Endodermal cell (in vitro differentiated cells): ENCODE data around the gene BEAN1. TPM values are rescaled to one million over a fixed set of nuclear protein-coding genes. Genes with fewer than 3 reads are reported as not detected.

Source experiments
- DNase-seq: peaks from one replicate; pipeline ENCODE4 v3.0.0-alpha.2; 2017
- H3K27ac ChIP-seq: 2 replicates; pipeline ENCODE4 v1.5.1; 2013; ENCODE audit warnings: mild to moderate bottlenecking, low read depth, low read length, moderate library complexity
- H3K27me3 ChIP-seq: 2 replicates; pipeline ENCODE4 v1.6.1; 2013; ENCODE audit warnings: mild to moderate bottlenecking, low read length, moderate library complexity; ENCODE audit not compliant: insufficient read depth, control insufficient read depth, poor library complexity, severe bottlenecking
- H3K36me3 ChIP-seq: 2 replicates; pipeline ENCODE4 v1.7.0; 2013; ENCODE audit warnings: mild to moderate bottlenecking, low read length, moderate library complexity; ENCODE audit not compliant: control insufficient read depth, insufficient read depth
- H3K4me1 ChIP-seq: one replicate; pipeline ENCODE4 v1.7.0; 2013; ENCODE audit warnings: low read length; ENCODE audit not compliant: control insufficient read depth, insufficient read depth
- H3K4me3 ChIP-seq: 2 replicates; pipeline ENCODE4 v1.5.1; 2013; ENCODE audit warnings: mild to moderate bottlenecking, low read length, moderate library complexity
- H3K9ac ChIP-seq: 2 replicates; pipeline ENCODE4 v1.6.1; 2013; ENCODE audit warnings: mild to moderate bottlenecking, low read length, moderate library complexity; ENCODE audit not compliant: poor library complexity, severe bottlenecking; ENCODE audit errors: extremely low read depth
- H3K9me3 ChIP-seq: 2 replicates; pipeline ENCODE4 v1.6.1; 2013; ENCODE audit warnings: mild to moderate bottlenecking, low read length, moderate library complexity; ENCODE audit not compliant: control insufficient read depth
- H3K27ac Mint-ChIP-seq: 2 replicates; pipeline ENCODE4 v1.8.0; 2020; ENCODE audit warnings: mixed read lengths
- H3K27me3 Mint-ChIP-seq: 2 replicates; pipeline ENCODE4 v1.8.0; 2021; ENCODE audit warnings: mild to moderate bottlenecking, mixed read lengths; ENCODE audit not compliant: insufficient read depth
- H3K36me3 Mint-ChIP-seq: 2 replicates; pipeline ENCODE4 v1.8.0; 2020; ENCODE audit warnings: low read depth, mixed read lengths
- H3K4me1 Mint-ChIP-seq: 2 replicates; pipeline ENCODE4 v1.8.0; 2020; ENCODE audit warnings: mixed read lengths
- H3K4me3 Mint-ChIP-seq: 2 replicates; pipeline ENCODE4 v1.8.0; 2020; ENCODE audit warnings: mild to moderate bottlenecking, moderate library complexity, mixed read lengths
- H3K9me3 Mint-ChIP-seq: 2 replicates; pipeline ENCODE4 v1.8.0; 2020; ENCODE audit warnings: mild to moderate bottlenecking, mixed read lengths
- CTCF ChIP-seq: fragments of 200-600 bp; sonication (generic); conservative IDR thresholded peaks from 2 replicates; pipeline ENCODE4 v1.5.0; 2021; ENCODE audit warnings: antibody characterized with exemption, mild to moderate bottlenecking
- WGBS, 2 experiments: methylation state at CpG; one replicate each; pipeline versions ENCODE4 v1.1.5 to v1.1.7; 2013; ENCODE audit warnings: missing lambda C conversion rate in 2 of 2, mixed read lengths in 1 of 2; ENCODE audit not compliant: insufficient coverage in 1 of 2, insufficient read length in 1 of 2; 5-methylcytosine and 5-hydroxymethylcytosine counted together
- total RNA-seq, 2 donors: library from RNA; stranded (reverse); fragmentation: NEBNext Ultra II Directional in 1 of 2; extraction: Animal tissue kit (Norgen Biotek cat#: 25700) in 1 of 2; gene quantifications; 2 replicates in 1 of 2; 3 replicates in 1 of 2; pipeline ENCODE4 v1.2.1, GENCODE V29; 2021

The BEAN1 gene
- total RNA-seq, 2 donors from 2014 or later, result 0.18 TPM; not detected in 1

DNA sequence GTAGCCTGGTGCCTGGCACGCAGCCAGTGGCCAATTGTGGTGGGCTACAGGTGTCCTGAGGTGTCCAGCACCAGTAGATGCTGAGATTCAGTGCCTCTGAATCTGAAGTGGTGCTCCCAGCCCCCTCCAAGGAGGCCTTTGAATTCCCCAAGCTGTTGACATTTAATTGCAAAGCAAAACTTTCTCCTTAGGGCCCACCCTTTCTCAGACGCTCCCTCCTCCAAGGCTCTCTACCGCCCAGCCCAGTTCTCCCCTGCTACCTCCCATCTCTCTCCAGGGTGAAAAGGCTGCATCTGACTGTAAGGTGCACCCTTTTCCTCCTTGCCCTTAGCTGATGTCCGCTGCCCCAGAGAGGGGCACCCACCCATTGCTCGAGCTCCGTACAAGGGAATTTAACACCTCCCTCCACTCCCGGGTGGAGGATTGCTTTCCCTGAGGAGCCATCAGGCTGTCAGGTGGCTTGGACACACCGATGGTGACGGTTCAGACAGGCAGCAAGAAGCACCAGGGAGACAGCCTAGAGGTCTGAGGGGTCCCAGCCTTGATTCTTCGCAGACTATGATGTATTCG is 1.7 kb downstream of the BEAN1 start:
- peak; percentile 59 for DNase-seq
- Histone ChIP-seq H3K4me3 (no peak overlapping the region), H3K9ac (no peak overlapping the region), H3K27ac (no peak overlapping the region), H3K27me3 (peaks cover 74% of the 10 kb centered on the region), H3K9me3 (no peaks in the 10 kb centered on the region), H3K36me3 (no peaks in the 10 kb centered on the region), H3K4me1 (peaks cover 19% of the 10 kb centered on the region)
- Mint-ChIP-seq H3K9me3 (no peaks in the 10 kb centered on the region), H3K4me1 (peaks cover 18% of the 10 kb centered on the region), H3K36me3 (no peaks in the 10 kb centered on the region), H3K4me3 (no peak overlapping the region), H3K27ac (no peak overlapping the region), H3K27me3 (peaks cover 81% of the 10 kb centered on the region)
- TF ChIP-seq CTCF, result no peak
- 34 to 37% methylated on average over 7 to 11 of the region's 11 CpGs for WGBS, 2 experiments

GRCh38 chr16:66429290-66429962 is 2.3 kb downstream of the BEAN1 start:
- no peak overlapping the region for H3K4me3 ChIP-seq
- Mint-ChIP-seq H3K36me3 (no peaks in the 10 kb centered on the region), H3K4me3 (no peak overlapping the region), H3K9me3 (no peaks in the 10 kb centered on the region), H3K4me1 (peaks cover 19% of the 10 kb centered on the region), H3K27ac (no peak overlapping the region), H3K27me3 (peaks cover 78% of the 10 kb centered on the region)
- DNase-seq, result peak; percentile 66
- H3K27me3 ChIP-seq, result peaks cover 67% of the 10 kb centered on the region
- H3K9ac ChIP-seq, result no peak overlapping the region
- H3K9me3 ChIP-seq, result no peaks in the 10 kb centered on the region
- peaks cover 20% of the 10 kb centered on the region for H3K4me1 ChIP-seq
- H3K36me3 ChIP-seq, result no peaks in the 10 kb centered on the region
- peak; percentile 59 for TF ChIP-seq CTCF
- 62 to 74% methylated on average over 7 to 9 of the region's 9 CpGs for WGBS, 2 experiments
- H3K27ac ChIP-seq, result no peak overlapping the region

DNA sequence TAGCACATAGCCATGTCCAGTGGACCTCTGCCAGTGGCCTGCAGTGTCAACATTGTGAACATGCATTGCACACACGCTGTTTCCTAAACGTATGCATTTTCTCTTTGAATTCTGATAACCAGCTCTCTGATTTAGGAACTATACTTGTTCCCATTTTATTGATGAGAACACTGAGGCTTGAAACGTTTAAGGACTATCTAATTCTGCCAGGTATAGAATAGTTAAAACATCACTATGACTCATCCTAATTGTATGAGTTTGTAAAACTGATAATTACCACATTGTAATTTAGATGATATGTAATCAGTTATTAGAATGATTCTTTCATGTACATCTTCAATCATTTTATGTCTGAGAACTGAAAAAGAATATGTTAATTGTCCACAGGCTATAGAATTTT is 3.1 kb downstream of the BEAN1 start:
- H3K9me3 Mint-ChIP-seq, result no peaks in the 10 kb centered on the region
- no peak for DNase-seq
- H3K4me1 Mint-ChIP-seq, result peaks cover 19% of the 10 kb centered on the region
- no peak overlapping the region for H3K4me3 Mint-ChIP-seq
- peaks cover 59% of the 10 kb centered on the region for H3K27me3 ChIP-seq
- no peaks in the 10 kb centered on the region for H3K9me3 ChIP-seq
- H3K4me1 ChIP-seq, result peaks cover 20% of the 10 kb centered on the region
- H3K27me3 Mint-ChIP-seq, result peaks cover 78% of the 10 kb centered on the region
- no peaks in the 10 kb centered on the region for H3K36me3 Mint-ChIP-seq
- H3K27ac ChIP-seq, result no peak overlapping the region
- 81 to 100% methylated on average over 2 of the region's 3 CpGs for WGBS, 2 experiments
- H3K9ac ChIP-seq, result no peak overlapping the region
- no peak overlapping the region for H3K4me3 ChIP-seq
- no peak for TF ChIP-seq CTCF
- no peaks in the 10 kb centered on the region for H3K36me3 ChIP-seq
- H3K27ac Mint-ChIP-seq, result no peak overlapping the region
